Activated CD4-positive, alpha-beta T cell treated with anti-CD3 and anti-CD28 coated beads for 4 hours (primary cell): ENCODE measurements around the gene INPP5K.
"Not testable (repeated sequence)": the region's sequence is repeated elsewhere in the genome, so short reads cannot be mapped to it uniquely, and the experiment has no call there.

Source experiments
- DNase-seq, 2 donors: peaks; one replicate each; pipeline ENCODE4 v3.0.0-alpha.2; 2020

The INPP5K gene

GRCh38 chr17:1546292-1546922 is 30.0 kb upstream of the INPP5K start:
- no peak for DNase-seq

GRCh38 chr17:1545618-1546017 is 29.2 kb upstream of the INPP5K start:
- no peak for DNase-seq

GRCh38 chr17:1542316-1542715 is 25.9 kb upstream of the INPP5K start:
- DNase-seq, result no peak

- DNase-seq, result no peak
Measured at GRCh38 chr17:1541367-1541904, 25.0 kb upstream of the INPP5K start.

GRCh38 chr17:1539811-1540210 is 23.4 kb upstream of the INPP5K start:
- no peak for DNase-seq

- no peak for DNase-seq
Measured at GRCh38 chr17:1535737-1536136, 19.3 kb upstream of the INPP5K start.

GRCh38 chr17:1533661-1534325 is 17.4 kb upstream of the INPP5K start:
- no peak for DNase-seq

- DNase-seq, result peak; percentile 32 to 43
Measured at GRCh38 chr17:1532836-1533602, 16.6 kb upstream of the INPP5K start.

GRCh38 chr17:1529863-1530262 is 13.5 kb upstream of the INPP5K start:
- DNase-seq, result no peak

- DNase-seq, result not testable (repeated sequence)
Measured at GRCh38 chr17:1526876-1527275, 10.5 kb upstream of the INPP5K start.

- DNase-seq, result no peak
Measured at GRCh38 chr17:1522626-1523025, 6.2 kb upstream of the INPP5K start.

- no peak for DNase-seq
Measured at GRCh38 chr17:1521086-1521640, 4.8 kb upstream of the INPP5K start.

GRCh38 chr17:1519678-1520077 is 3.3 kb upstream of the INPP5K start:
- DNase-seq, result no peak

- no peak for DNase-seq
Measured at GRCh38 chr17:1518410-1518809, 2.0 kb upstream of the INPP5K start.

- peak; percentile 57 to 62 for DNase-seq
Measured at GRCh38 chr17:1515640-1516387, 598 bp downstream of the INPP5K start.

GRCh38 chr17:1512351-1512750 is 4.1 kb downstream of the INPP5K start:
- no peak for DNase-seq

- no peak for DNase-seq
Measured at GRCh38 chr17:1511756-1512321, 4.6 kb downstream of the INPP5K start.

GRCh38 chr17:1511290-1511689 is 5.1 kb downstream of the INPP5K start:
- no peak for DNase-seq

GRCh38 chr17:1509290-1509881 is 7.0 kb downstream of the INPP5K start:
- DNase-seq, result no peak

- DNase-seq, result not testable (repeated sequence)
Measured at GRCh38 chr17:1508709-1509108, 7.7 kb downstream of the INPP5K start.

- DNase-seq, result no peak
Measured at GRCh38 chr17:1506649-1507267, 9.7 kb downstream of the INPP5K start.
